Natural killer cell treated with Interleukin-12 subunit alpha and Interleukin-12 subunit beta and Interleukin-15 and Interleukin-18, amount 100 ng/mL, for 72 hours (primary cell): ENCODE results near the gene C12orf60. TPM values are rescaled to one million over a fixed set of nuclear protein-coding genes. Genes with fewer than 3 reads are reported as not detected.

ENCODE experiments used
- ATAC-seq, 2 donors: fragments of 150-1000 bp; cut with Tn5 transposase in 1 of 2; sonication (Bioruptor Pico), chemical (Tn5 transposase) in 1 of 2; 2 replicates each; pipeline ENCODE4 v1.10.0; 2021
- DNase-seq: peaks from one replicate; pipeline ENCODE4 v3.0.0; 2022; ENCODE audit warnings: low spot score
- H3K27ac Mint-ChIP-seq, 2 donors: 1 replicate in 1 of 2; 2 replicates in 1 of 2; pipeline ENCODE4 v1.8.0; 2022; ENCODE audit warnings: mixed read lengths in 2 of 2, mild to moderate bottlenecking in 1 of 2, moderate library complexity in 1 of 2
- H3K27me3 Mint-ChIP-seq, 2 donors: 1 replicate in 1 of 2; 2 replicates in 1 of 2; pipeline ENCODE4 v1.8.0; 2022; ENCODE audit warnings: mixed read lengths in 2 of 2
- H3K36me3 Mint-ChIP-seq: one replicate; pipeline ENCODE4 v1.8.0; 2022; ENCODE audit warnings: mixed read lengths
- H3K4me1 Mint-ChIP-seq, 2 donors: 1 replicate in 1 of 2; 2 replicates in 1 of 2; pipeline ENCODE4 v1.8.0; 2022; ENCODE audit warnings: low read depth in 2 of 2, mixed read lengths in 2 of 2, mild to moderate bottlenecking in 1 of 2
- H3K4me3 Mint-ChIP-seq: one replicate; pipeline ENCODE4 v1.8.0; 2022; ENCODE audit warnings: mixed read lengths
- H3K9me3 Mint-ChIP-seq: 2 replicates; pipeline ENCODE4 v1.8.0; 2022; ENCODE audit warnings: mixed read lengths
- total RNA-seq, 2 donors: library from RNA; stranded (reverse); gene quantifications; one replicate each; pipeline ENCODE4 v1.2.3, GENCODE V29; 2022

C12orf60 gene
- total RNA-seq, 2 donors from 2014 or later: 1.4 to 2.3 TPM

DNA sequence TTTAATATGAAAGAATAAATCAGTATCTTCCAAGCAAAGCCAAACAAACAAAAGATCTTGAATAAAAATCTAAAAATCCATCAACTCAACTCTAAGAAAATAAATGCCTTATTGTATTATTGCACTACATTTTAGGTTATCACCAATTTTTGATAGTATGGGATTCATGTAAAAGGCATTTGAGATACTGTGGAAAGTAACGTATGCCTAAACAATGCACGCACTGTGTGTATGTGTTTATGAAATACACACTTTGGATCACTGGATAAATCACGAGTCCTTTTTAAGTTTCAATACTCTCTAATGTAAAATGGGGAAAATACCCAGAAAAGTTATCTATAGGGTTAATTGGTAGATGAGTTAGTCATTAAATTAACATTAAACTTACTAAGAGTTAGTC, 17.9 kb upstream of the C12orf60 start:
- no peaks in the 10 kb centered on the region for H3K9me3 Mint-ChIP-seq
- ATAC-seq (no peak), DNase-seq (no peak)
- H3K36me3 Mint-ChIP-seq: peaks cover 33% of the 10 kb centered on the region
- no peaks in the 10 kb centered on the region for H3K27me3 Mint-ChIP-seq
- H3K4me3 Mint-ChIP-seq: no peak overlapping the region
- peaks cover 0 to 4% of the 10 kb centered on the region in 2 donors for H3K4me1 Mint-ChIP-seq
- no peak overlapping the region for H3K27ac Mint-ChIP-seq

DNA sequence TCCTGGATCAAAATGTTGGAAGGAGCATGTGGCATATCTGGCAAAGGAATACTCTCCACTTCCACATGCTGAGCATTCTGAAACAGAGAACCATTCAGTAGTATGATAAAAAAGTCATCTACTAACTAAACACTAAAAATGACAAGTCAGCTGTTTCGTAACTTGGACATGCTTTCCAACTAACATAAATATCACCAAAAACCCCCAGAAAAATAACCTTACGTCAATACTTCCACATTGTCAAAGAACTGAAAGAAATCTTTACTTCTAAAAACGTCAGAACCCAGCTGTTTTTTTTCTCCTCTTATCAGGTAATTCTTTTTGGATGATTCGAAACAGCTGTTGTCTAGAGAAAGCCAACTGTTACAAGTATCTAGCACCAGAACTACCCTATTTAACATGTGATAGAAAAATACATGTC, 8.4 kb upstream of the C12orf60 start:
- Mint-ChIP-seq H3K4me1 (peaks cover 0 to 8% of the 10 kb centered on the region in 2 donors), H3K27ac (no peak overlapping the region), H3K4me3 (no peak overlapping the region), H3K27me3 (no peaks in the 10 kb centered on the region), H3K36me3 (peaks cover 54% of the 10 kb centered on the region), H3K9me3 (no peaks in the 10 kb centered on the region)
- DNase-seq (no peak), ATAC-seq (no peak)

DNA sequence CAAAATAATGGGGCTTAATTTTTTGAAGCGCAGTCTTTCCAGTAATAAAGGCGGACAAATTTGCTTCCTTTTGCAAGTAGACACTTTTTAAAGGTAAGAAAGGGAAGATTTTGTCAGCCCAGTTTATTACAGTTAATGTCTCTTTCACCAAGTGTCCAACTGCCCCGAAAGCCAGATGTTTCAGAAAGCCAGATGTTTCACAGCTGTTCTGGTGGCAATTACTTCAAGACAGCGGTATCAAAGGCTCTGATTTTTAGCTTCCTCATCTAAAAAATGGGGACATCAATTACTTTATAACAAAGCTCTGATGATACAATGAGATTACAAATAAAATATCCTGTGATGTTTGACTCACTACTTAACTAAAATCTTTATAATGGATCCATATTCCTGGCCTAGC, 1.2 kb upstream of the C12orf60 start:
- H3K36me3 Mint-ChIP-seq: peaks cover 22% of the 10 kb centered on the region
- H3K9me3 Mint-ChIP-seq: no peaks in the 10 kb centered on the region
- peaks cover 0 to 8% of the 10 kb centered on the region in 2 donors for H3K4me1 Mint-ChIP-seq
- no peak overlapping the region for H3K4me3 Mint-ChIP-seq
- H3K27ac Mint-ChIP-seq: no peak overlapping the region
- ATAC-seq (no peak), DNase-seq (no peak)
- no peaks in the 10 kb centered on the region for H3K27me3 Mint-ChIP-seq

DNA sequence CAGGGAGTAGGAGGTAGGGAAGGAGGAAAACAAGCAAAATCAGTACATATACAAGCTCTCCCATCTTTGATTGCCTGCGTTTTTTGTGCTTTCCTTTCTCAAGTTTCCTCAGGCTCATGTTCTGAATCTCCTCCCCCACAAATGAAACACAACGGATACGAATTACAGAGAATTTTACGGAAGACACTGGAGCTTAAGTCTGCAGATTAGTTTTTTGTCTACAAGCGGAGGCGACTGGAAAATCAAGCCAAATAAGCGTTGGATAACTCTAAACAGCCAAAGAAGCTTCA, 804 bp upstream of the C12orf60 start:
- ATAC-seq (no peak), DNase-seq (no peak)
- Mint-ChIP-seq H3K27ac (no peak overlapping the region), H3K27me3 (no peaks in the 10 kb centered on the region), H3K4me1 (peaks cover 0 to 8% of the 10 kb centered on the region in 2 donors), H3K4me3 (no peak overlapping the region), H3K9me3 (no peaks in the 10 kb centered on the region), H3K36me3 (peaks cover 18% of the 10 kb centered on the region)

DNA sequence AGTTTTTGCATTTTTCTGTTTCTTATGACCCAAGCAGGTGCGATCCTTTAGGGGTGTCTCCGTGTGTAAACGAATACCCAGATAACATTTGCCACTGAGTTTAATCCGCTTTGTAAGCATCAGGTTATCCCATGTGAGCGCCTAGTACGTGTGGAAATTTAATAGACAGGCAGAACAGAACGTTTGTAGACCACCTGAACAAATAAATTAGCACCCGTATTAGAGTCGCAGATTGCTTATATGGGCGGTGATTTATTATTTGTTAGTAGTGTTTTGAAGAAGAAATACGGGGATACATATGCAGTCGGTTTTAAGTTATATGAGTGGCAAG, 325 bp downstream of the C12orf60 start:
- ATAC-seq: peak in 1 of 2 donors; percentile 1
- Mint-ChIP-seq H3K4me1 (peaks cover 0 to 8% of the 10 kb centered on the region in 2 donors), H3K4me3 (no peak overlapping the region), H3K27ac (no peak overlapping the region), H3K9me3 (no peaks in the 10 kb centered on the region), H3K36me3 (peaks cover 16% of the 10 kb centered on the region), H3K27me3 (no peaks in the 10 kb centered on the region)
- DNase-seq: no peak

DNA sequence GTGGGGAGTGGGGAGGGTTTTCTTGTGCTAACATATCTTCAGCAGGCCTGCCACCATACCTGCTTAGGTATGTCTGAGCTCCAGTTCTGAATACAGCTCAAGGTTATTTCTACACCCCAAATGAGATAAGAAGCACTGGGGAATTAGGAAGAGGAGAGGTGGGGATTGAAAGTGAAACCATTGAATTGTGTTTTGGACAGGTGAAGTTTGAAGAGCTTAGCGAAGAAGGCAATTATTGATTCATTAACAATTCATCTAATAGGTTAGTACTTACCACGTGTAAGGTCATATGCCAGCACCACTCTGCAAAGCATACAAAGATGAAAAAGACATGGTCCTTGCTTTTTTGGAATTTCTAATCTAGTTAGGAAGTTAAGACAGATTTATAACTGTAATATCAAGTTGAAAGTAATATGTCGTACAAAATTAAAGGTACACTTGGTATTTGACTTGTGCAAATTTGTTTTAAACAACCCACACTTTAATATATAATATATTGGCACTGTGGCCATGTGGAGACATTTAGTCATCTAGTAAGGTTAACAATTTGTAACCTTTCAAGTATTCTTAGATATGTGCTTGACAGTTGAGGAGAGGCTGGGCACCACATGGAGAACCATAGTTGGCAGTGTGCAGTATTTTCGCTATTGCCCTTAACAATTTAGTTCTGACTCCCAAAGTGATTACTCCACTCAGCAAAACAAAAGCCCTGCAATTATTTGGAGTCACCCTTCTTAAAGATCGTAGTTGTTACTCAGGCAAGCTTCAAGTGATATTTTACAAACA, 6.9 kb downstream of the C12orf60 start:
- no peak for ATAC-seq
- no peaks in the 10 kb centered on the region for H3K36me3 Mint-ChIP-seq
- peaks cover 7% of the 10 kb centered on the region in 2 donors for H3K27me3 Mint-ChIP-seq
- H3K4me3 Mint-ChIP-seq: no peak overlapping the region
- DNase-seq: no peak
- H3K9me3 Mint-ChIP-seq: no peaks in the 10 kb centered on the region
- H3K27ac Mint-ChIP-seq: no peak overlapping the region
- H3K4me1 Mint-ChIP-seq: no peaks in the 10 kb centered on the region

DNA sequence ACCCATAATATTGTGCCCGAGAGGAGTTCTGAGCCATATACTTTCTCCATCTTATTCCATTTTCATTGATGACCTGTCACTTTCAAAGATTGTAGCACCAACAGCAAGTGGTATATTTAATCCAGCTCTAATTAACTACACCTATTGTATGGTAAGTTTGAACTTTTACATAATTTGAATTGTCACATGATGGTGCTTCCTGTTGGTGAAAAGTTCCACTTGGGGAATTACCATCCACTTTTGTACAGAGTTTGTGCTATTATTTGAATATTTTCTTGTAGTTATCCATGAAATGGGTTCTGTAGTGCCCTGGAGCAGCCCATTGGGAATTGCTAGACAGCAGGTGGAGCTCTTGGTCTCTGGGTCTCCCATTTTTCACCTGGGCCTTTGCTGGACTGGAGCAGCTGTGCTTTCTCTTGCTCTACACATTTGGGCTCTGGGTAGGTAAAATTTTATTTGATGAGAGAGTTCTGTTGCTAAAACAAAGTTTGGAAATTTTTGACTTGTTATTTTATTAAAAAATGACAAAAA, 7.5 kb downstream of the C12orf60 start:
- DNase-seq (no peak), ATAC-seq (no peak)
- Mint-ChIP-seq H3K4me3 (no peak overlapping the region), H3K9me3 (no peaks in the 10 kb centered on the region), H3K36me3 (no peaks in the 10 kb centered on the region), H3K27ac (no peak overlapping the region), H3K4me1 (no peaks in the 10 kb centered on the region), H3K27me3 (peaks cover 7% of the 10 kb centered on the region in 2 donors)

DNA sequence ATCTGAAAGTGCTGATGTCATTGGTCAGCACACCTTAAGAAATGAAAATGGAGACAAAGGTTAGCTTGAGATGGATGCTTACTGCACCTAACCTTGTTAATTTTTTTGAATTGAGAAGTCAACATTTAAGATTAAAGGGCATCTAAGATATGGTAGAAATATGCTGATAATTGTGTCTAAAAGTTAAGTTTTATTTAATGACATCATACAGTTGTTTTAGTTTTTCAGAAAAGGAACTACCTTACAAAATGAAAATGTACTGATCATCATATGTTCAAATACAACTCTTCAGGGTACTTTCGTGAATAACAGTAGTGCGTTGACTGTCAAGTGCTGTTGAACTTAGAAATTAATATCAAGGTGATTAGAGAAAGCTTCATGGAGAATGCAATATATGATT, 8.0 kb downstream of the C12orf60 start:
- H3K27ac Mint-ChIP-seq: no peak overlapping the region
- H3K4me1 Mint-ChIP-seq: no peaks in the 10 kb centered on the region
- peaks cover 7 to 11% of the 10 kb centered on the region in 2 donors for H3K27me3 Mint-ChIP-seq
- H3K9me3 Mint-ChIP-seq: no peaks in the 10 kb centered on the region
- ATAC-seq (no peak), DNase-seq (no peak)
- no peaks in the 10 kb centered on the region for H3K36me3 Mint-ChIP-seq
- no peak overlapping the region for H3K4me3 Mint-ChIP-seq

DNA sequence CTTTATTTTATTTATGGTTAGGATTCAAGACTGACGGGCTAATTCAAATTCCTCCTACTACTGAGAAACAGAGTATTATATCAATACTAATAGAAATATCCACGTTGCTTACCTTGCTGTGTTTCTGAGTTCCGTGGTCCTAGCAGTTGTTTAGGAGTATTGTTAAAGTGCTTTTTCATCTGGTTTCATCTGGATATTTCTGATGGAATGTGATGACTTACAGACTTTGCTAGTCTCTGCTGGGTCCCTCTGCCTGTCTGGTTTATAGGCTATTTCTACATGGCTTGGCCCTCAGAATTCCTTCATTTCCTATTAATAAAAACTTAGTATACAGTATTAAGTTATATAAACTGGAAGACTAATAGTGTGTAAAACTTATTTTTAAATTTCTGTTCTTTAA, 10.5 kb downstream of the C12orf60 start, which contains the start of gene SMCO3:
TSS of gene SMCO3 (minus strand) at position 169 of the 400 bp plus-strand sequence. CDS start 7,502 bp downstream, outside the sequence.
- ATAC-seq (no peak), DNase-seq (no peak)
- no peaks in the 10 kb centered on the region for H3K9me3 Mint-ChIP-seq
- H3K36me3 Mint-ChIP-seq: peaks cover 7% of the 10 kb centered on the region
- H3K4me3 Mint-ChIP-seq: no peak within 1 kb of the TSS
- peaks cover 0 to 2% of the 10 kb centered on the region in 2 donors for H3K4me1 Mint-ChIP-seq
- H3K27ac Mint-ChIP-seq: no peak within 1 kb of the TSS
- H3K27me3 Mint-ChIP-seq: peaks cover 16 to 17% of the 10 kb centered on the region in 2 donors

DNA sequence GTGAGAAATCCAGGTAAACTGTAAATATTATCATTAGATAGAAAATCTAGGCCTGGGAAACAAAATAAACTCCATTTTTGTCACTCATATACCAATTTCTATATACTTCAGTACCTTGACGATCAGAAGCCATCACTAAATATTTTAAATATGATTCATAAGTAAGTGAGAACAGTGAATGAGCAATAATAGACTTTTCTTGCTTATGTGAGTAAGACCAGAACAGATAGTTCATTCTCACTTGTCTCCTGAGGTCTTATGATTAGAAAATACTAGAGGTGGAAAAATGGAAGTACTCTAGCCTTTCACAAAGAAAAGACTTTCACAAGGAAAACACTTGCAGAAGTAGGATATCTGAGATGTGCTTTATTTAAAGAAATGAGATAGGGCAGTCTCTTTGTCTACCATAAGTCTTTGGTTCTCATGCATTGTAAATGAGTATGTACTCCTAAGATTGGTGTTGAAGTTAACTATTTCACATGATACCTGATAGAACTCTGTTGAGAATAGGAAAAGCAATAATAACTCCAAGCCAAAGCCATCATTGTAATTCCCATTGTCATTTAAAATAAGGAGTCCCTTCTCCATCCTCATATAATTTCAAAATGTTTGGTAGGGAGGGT, 20.7 kb downstream of the C12orf60 start:
- Mint-ChIP-seq H3K36me3 (no peaks in the 10 kb centered on the region), H3K4me1 (no peaks in the 10 kb centered on the region), H3K27ac (no peak overlapping the region), H3K9me3 (no peaks in the 10 kb centered on the region), H3K4me3 (no peak overlapping the region), H3K27me3 (peaks cover 3 to 6% of the 10 kb centered on the region in 2 donors)
- DNase-seq: no peak
- ATAC-seq: peak in 1 of 2 donors; percentile 49

DNA sequence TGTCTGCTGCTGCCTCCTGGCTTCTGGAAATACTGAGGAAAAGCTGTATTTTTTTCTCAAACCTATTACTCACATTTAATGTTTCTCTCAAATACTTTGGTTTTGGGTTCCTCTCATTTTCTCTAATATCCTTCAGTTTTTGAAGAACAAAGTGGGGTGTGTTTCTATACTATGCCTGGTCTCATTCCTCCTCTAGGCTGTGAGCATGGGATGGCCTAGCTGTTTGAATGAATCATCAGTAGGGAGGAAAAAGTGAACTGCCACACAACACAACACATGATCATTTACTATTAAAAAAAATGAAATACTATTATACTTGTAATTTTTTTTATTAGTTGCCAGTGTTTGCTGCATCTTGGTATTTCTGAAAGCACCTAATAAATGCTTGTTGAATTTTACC, 21.8 kb downstream of the C12orf60 start:
- Mint-ChIP-seq H3K27me3 (peaks cover 3 to 6% of the 10 kb centered on the region in 2 donors), H3K36me3 (no peaks in the 10 kb centered on the region), H3K4me1 (no peaks in the 10 kb centered on the region), H3K4me3 (no peak overlapping the region), H3K9me3 (no peaks in the 10 kb centered on the region), H3K27ac (no peak overlapping the region)
- ATAC-seq (no peak), DNase-seq (no peak)

DNA sequence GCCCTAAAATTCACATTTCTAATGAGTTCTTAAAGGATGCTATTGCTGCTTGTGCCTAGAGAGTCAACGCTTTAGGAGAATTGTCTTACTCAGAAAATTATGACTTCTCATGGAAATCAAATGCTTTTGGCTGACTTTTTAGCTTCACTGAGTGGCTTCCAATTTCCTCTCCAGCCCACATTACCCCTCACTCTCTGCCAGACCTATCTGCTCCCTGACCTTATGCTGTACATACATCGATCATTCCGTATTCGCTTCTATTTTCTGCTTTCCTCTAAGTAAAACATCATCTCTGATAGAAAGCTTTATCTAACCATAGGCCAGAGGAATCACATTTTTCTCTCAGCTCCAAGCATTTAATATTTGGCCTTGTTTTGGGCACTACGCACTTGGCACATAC, 23.0 kb downstream of the C12orf60 start:
- H3K4me1 Mint-ChIP-seq: no peaks in the 10 kb centered on the region
- H3K4me3 Mint-ChIP-seq: no peak overlapping the region
- no peaks in the 10 kb centered on the region for H3K36me3 Mint-ChIP-seq
- H3K27ac Mint-ChIP-seq: no peak overlapping the region
- H3K27me3 Mint-ChIP-seq: peaks cover 4 to 5% of the 10 kb centered on the region in 2 donors
- H3K9me3 Mint-ChIP-seq: no peaks in the 10 kb centered on the region
- no peak for ATAC-seq
- no peak for DNase-seq

DNA sequence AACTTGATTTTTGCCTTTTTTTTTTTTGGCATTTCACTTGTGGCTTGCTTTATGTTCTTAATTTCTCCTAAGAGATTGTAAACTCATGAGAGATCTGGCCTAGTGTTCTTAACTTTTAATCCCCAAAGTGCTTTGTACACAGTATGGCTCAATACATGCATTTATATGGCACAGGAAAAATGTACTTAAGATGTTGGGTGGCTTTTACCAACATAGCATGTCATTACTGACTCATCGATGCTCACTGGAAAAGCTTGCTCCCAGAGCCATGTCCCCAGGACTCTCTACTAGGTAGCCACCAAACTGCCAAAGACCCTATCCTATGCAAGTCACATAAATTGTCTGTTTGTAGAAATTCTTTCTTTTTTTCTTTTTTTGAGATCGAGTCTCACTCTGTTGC, 23.6 kb downstream of the C12orf60 start:
- peaks cover 9% of the 10 kb centered on the region in 2 donors for H3K27me3 Mint-ChIP-seq
- DNase-seq (no peak), ATAC-seq (no peak)
- H3K4me3 Mint-ChIP-seq: no peak overlapping the region
- no peaks in the 10 kb centered on the region for H3K36me3 Mint-ChIP-seq
- H3K27ac Mint-ChIP-seq: no peak overlapping the region
- H3K4me1 Mint-ChIP-seq: no peaks in the 10 kb centered on the region
- no peaks in the 10 kb centered on the region for H3K9me3 Mint-ChIP-seq

DNA sequence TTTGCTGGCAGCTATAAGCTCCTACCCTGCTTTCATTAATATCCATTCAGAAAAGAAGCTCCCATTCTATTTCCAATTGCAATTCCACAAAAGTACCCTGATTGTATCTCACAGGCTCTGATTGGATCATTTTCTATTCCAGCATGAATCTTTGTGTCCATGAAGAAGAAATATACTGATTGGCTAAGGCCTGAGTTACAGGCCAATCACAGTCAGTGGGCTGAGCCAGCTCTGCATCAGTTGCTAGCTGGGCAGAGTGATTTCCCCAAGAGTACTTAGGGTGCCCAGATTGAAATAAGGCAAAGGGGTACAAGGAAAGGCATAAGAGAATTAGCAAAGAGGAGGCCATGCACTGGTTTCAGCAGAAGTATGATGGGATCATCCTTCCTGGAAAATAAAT, 25.4 kb downstream of the C12orf60 start:
- H3K4me3 Mint-ChIP-seq: no peak overlapping the region

More for the DNA sequence above, 25.4 kb downstream of the C12orf60 start:
- no peak overlapping the region for H3K27ac Mint-ChIP-seq
- no peak for DNase-seq
- H3K9me3 Mint-ChIP-seq: no peaks in the 10 kb centered on the region
- ATAC-seq: no peak
- no peaks in the 10 kb centered on the region for H3K36me3 Mint-ChIP-seq
- peaks cover 14 to 23% of the 10 kb centered on the region in 2 donors for H3K27me3 Mint-ChIP-seq
- no peaks in the 10 kb centered on the region for H3K4me1 Mint-ChIP-seq
